Spleen (tissue), 7 donors: Measurements from ENCODE around the gene PAGE5.

Experiments used
- CTCF ChIP-seq, 11 experiments: fragments of 200-600 bp in 7 of 11; fragments of 450-650 bp in 4 of 11; sonication (generic) in 4 of 11; IDR thresholded peaks in 8 of 11; conservative IDR thresholded peaks in 3 of 11; 1 replicate in 7 of 11; 2 replicates in 4 of 11; pipeline versions ENCODE4 v1.4.0 to v1.8.0; 2016 to 2021; ENCODE audit warnings: antibody characterized with exemption in 11 of 11, inconsistent platforms in 4 of 11, mild to moderate bottlenecking in 1 of 11
- POLR2AphosphoS5 ChIP-seq, 3 donors: sonication (generic); formaldehyde crosslinking; IDR thresholded peaks; one replicate each; pipeline ENCODE4 v1.5.1; 2017; ENCODE audit warnings: antibody characterized with exemption in 3 of 3
- donor health status: DM: no; HTN: no; CAD: no; lungs with moderate emphysema.
- donor health status: DM: no; HTN: no; CAD: no.
- donor health status: DM: no; HTN: no; CAD: no.

GRCh38 chrX:55187281-55187680 lies 32.9 kb upstream of the PAGE5 start:
- TF ChIP-seq CTCF (IDR thresholded peaks at IDR 0.05 in 8 of 11, conservative IDR thresholded peaks at IDR 0.05 in 3 of 11) (no peak), POLR2AphosphoS5 (IDR thresholded peaks at IDR 0.05) (no peak)
